ENCODE measurements around the gene CDK9.
A peak's percentile ranks its signal among the peaks of the same experiment; 100 is the strongest.
"Not testable (repeated sequence)": the region's sequence is repeated elsewhere in the genome, so short reads cannot be mapped to it uniquely, and the experiment has no call there.

Gene CDK9
- 90.2 to 109 reads per million in 2 donors for total RNA-seq

DNA sequence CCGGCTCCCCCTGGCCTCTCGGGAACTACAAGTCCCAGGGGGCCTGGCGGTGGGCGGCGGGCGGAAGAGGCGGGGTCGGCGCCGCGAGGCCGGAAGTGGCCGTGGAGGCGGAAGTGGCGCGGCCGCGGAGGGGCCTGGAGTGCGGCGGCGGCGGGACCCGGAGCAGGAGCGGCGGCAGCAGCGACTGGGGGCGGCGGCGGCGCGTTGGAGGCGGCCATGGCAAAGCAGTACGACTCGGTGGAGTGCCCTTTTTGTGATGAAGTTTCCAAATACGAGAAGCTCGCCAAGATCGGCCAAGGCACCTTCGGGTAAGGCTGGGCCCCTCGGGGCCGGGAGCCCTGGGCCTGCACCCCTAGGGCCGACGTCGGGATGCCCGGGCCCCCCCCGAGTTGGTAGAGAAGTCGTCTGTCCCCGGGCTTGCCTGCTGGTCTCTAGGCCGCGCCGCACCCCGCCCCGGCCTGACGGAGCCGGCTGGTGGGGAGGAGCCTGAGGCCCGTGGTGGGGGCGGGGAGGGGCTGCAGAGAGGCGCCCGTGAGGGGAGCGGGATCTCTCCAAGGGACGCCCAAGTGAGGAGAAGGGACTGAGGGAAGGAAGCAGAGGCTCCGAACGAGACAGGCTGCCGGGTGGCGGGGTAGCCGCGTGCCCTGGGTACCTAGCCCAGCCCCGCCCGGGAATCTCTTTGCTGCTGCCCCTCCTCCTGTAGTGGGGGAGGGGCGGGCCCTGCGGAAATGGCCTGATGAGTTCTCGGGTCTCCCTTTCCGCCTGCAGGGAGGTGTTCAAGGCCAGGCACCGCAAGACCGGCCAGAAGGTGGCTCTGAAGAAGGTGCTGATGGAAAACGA, at the start of gene CDK9:
Gene CDK9 (plus strand): TSS at position 102 of the 840 bp plus-strand sequence. CDS start 115 bp downstream, at position 217.
- peak; percentile 87 to 96 (median 89) for DNase-seq

DNA sequence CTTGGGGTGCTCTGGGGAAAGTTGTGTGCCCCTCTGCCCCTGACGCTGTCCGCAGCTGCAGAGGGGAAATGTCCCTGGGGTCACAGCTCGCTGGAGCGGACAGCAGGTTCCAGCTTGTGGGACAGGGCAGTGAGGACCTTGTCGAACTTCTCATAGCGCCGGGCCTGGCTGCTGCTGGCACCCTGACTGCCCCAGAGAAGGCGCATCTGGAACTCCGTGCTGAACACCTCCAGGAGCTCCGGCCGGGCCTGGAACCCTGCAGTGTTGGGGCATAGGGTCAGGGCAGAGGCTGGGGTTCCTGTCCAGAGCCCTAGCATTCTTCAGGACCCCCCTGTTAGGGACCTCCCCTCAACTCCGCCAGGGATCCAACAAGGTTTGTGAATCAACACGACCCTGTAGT, 47.2 kb upstream of the CDK9 start:
- DNase-seq: no peak

DNA sequence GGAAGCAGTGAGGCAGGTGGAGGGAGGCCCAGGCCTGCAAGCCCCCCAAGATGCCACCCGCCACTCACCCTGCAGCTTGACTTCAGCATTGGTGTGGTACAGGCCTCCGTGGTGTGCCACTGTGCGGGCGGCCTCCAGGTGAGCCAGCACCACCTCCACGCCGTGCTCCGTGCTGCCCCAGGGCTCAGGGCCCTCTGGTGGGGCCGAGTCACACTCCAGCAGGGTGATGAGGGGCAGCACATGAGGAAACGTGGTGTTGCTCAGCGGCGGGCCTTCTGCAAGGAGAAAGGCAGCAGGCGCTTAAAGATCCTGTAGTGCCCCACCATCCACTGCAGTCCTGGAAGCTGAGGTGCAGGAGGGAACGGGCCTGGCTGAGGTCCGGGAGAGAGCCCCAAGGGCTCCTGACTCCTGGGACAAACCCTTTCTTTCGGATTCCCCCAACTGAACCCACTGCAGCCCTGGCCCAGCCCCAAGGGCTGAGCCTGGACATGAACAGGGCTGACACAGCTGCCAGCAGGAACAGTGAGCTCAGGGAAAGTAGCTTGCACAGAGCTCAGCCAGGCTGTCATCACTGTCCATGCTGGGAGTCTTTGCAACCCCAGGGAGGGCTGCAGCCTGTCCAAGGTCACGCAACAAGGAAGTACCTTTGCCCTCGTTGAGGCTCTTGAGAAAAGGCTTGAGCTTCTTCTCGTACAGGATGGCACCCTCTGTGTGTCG, 46.1 kb upstream of the CDK9 start:
- DNase-seq: no peak

DNA sequence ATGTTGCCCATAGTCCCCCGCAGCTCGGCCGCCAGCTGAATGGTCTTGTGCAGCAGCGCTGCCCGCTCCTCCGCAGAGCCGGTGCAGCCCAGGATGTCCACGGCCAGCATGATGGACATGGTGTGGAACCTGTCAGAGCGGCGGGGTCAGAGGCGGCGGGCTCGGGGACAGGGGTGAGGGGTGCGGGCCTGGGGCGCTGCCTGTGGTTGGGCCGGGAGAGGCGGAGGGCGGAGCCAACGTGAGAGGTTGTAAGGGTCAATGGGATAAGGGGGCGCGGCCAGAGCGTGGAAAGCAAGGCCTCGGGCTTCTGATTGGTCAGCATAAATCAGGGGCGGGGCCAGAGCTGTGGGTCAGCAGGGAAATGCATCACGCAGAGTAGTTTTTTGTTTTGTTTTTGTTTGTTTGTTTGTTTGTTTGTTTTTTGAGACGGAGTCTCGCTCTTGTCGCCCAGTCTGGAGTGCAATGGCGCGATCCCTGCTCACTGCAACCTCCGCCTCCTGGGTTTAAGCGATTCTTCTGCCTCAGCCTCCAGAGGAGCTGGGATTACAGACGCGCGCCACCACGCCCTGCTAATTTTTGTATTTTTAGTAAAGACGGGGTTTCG, 43.9 kb upstream of the CDK9 start:
- DNase-seq: no peak

DNA sequence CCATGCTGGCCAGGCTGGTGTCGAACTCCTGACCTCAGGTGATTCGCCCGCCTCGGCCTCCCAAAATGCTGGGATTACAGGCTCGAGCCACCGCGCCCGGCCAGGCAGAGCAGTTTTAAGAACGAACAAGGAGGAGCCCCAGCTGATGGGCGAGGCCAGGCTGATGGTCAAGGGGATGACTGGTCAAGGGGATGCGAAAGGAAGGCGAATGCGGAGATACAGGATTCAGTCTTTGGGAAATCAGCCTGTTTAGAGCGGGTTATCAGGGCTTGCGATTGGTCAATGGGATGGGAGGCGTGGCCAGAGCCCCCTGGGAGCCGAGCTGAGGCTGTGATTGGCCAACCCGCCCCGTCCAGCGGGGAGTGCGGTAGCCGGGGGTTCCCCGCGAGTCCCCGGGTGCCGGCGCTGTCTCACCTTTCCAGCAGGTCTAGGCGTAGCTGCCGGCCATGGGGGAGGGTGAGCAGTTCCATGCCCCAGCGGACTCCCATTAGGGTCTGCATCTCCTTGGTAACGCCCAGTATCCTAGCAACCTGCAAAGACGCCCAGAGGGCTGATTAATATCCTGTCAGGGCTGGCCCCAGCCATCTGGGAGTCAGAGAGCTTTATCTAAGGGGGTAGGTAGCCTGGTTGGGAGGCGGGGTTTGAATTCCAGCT, 43.3 kb upstream of the CDK9 start:
- no peak for DNase-seq

DNA sequence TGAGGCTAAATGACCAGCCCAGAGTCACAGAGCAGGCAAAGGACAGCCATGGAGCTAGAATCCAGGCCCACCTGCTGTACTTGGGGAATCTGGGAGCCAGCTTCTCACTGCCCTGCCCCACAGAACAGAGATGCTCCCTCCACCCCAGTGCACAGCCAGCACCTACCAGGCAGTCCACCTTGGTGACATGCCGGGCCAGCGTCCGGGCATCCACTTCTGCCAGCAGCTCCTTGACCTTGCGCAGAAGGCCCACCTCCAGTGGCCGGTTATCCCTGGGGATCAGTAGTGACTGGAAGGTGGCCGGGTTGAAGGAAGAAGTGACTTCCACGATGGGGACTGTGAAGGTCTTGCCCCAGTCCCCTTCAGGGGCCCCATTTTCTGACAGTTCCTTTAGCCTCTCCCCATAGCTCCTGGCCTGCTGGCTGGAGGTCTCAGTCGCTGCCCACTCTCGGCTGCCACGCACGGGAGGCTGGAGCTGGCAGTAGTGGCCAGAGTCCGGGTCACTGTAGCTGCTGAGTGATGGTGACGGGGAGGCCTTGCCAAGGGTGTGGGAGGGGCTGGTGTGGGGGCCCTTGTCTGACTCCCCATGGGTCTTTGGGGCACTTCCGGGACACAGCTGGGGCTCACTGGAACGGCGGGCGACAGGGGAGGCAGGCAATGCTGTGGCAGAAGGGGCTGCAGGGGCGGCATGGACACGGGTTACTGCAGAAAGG, 41.3 kb upstream of the CDK9 start:
- DNase-seq: no peak

DNA sequence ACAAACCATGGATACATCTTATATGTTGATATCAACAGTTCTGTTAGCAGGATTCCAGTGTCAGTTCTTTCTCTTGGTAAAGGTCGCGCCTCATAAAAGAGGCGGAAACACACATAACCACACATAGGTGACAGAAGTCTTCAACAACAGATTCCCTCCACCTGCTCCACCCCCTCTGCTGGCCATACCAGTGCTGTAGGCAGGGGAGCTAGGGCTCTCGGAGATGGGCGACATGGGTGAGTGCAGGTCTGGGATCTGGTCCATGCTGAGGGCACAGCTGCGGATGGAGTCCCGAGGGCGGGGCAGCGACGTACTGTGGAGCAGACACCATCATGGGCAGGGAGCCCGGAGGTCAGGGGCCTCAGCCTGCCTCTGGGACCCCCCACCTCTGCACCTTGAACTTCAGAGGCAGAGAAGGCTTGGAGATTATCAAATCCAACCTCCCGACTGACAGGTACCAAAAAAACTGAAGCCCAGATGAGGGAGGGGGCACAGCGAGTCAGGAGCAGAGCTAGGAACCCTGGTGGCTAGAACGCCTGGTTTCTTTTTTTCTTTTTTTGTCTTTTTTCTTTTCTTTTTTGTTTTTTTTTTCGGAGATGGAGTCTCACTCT, 38.8 kb upstream of the CDK9 start:
- peak in 1 of 5 experiments; percentile 52 for DNase-seq

DNA sequence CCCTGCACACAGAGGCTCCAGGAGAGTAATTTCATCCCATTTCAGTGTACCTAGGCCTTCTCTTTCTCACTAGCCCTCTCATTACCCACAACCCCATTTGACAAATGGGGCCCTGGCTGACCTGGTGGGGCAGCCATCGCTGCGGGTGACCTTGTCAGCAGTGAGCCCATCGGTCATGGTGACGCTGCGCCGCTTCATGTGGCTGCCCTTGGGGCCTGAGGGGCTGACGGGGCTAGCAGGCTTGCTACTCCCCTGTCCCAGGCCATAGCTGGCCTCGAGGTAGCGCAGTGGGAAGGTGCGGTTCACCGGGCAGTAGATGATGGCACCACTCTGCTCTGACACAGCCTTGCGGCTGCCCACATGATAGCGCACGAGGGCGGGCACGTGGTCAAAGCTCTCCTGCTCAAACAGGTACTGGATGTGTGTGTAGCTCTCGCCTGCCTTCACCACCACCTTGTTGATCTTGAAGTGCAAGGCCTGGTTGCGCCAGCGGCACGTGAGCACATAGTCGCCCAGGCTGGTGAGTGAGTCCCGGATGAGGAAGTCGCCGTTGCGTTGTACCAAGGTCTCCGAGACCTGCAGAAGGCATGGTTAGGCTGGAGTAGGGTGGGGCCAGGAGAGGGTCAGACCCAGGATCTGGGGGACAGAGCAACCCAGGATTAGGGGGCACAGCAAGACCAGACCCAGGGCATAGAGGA, 36.6 kb upstream of the CDK9 start:
- no peak for DNase-seq

DNA sequence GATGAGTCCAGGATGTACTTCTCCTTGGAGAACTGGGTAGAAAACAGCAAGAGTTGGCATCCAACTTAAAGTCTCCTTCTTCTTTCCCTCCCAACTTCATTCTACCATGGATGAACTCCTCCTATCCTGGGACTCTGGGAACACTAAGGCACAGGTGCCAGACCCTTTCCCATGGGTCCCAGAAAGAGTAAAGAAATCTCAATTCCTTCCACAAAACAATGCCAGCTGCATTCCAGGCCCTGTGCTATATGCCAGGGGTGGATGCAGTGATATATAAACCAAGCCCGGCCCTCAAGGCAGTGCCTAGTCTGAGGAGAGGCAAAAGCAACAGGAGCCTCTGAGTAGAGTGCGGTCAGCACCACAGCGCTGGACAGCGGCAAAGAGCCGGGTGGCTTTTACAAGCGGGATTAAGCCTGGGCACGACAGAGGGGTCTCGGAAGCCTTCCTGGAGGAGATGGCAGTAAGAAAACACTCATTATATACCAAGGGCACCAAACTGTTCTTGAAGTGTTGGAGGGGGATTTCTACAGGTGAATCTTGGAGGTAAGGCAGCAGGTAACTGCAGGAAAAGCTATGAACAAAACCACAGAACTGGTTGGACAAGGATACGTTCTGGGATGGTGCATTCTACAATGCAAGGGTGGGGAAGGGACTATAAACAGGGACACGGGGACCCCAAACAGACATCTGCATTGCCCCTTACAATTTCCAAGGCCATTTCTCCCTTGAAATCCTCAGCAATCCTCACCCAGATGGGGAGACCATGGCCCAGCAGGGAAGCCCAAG, 34.4 kb upstream of the CDK9 start:
- DNase-seq: no peak

DNA sequence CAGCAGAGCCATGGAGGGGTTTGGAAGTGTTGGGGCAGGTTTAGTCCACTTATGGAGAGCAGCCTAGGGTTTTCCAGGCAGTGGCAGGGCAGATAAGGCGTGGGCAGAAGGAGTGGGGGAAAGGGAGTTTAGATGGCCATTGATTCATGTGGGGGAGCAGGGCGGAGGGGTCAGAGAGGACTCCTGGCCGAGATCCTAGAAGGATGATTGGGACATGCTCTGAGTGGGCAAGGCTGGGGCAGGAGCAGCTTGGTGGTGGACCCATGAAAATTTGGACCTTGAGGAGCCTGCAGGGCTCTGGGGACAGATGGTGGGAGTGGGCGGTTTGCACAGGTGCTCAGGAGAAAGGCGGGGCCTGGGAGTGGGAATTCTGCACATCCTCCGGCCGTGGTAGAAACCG, 32.7 kb upstream of the CDK9 start:
- no peak for DNase-seq

DNA sequence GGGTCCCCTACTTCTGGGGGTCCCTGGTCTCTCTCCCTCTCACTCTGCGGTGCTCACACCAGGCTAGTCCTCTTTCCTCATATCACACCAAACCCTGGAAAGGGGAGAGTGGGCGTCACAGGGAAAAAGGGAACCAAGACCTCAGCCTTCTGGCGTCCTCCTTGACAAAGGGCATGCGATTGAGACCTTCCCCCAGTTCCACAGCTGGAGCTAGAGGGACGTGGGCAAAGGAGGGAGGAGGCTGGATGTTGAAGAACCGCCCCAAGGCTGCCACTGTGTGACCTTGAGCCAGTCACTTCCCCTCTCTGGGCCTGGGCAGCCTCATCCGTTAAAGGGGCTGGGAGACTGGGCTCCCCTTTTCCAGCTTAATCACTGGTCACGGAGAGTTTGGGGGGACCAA, 32.2 kb upstream of the CDK9 start:
- DNase-seq: no peak

DNA sequence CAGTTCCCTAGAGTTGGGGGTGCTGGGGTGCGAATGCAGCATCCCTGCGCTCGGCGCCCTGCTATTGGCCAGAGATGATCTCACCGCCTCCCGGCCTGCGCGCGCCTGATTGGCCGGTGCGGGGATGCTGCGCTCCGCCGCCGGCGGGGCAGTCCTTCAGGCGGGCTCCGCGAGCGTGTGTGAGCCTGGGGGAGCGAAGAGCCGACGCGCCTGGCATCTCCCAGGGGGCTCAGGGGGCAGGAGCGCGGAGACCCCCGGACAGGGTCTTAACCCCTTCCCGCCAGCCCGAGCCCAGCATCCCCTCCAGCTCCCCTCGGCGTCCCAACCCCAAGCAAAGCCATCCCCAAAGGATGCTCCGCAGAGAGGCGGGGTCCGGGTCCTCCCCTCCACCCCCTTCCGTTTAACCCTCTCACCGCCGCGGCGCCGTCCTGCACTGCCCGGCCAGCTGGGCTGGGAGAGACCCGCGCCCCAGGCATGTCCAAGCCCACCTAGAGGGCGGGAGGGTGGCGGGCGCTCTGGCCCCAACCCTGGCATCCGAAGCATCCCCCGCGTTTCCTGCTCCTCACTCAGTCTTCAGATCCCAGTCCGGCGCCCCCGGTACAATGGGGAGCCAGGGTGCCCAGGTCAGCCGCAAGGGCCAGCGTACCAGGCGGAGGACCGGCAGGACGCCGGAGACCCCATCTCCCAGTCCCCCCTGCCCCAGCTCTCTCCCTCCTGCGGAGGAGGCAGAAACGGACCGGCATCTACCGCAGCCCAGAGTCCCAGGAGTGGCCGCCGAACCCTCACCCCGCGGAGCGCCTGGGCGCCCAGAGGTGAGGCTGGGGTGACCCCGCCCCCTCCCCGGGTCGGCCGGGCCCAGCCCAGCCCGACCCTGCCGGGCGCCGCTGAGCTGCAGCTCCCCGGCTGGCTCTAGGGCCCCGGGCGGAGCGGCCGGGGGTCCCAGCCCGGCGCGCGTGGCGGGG, 31.5 kb upstream of the CDK9 start:
- DNase-seq: no peak

DNA sequence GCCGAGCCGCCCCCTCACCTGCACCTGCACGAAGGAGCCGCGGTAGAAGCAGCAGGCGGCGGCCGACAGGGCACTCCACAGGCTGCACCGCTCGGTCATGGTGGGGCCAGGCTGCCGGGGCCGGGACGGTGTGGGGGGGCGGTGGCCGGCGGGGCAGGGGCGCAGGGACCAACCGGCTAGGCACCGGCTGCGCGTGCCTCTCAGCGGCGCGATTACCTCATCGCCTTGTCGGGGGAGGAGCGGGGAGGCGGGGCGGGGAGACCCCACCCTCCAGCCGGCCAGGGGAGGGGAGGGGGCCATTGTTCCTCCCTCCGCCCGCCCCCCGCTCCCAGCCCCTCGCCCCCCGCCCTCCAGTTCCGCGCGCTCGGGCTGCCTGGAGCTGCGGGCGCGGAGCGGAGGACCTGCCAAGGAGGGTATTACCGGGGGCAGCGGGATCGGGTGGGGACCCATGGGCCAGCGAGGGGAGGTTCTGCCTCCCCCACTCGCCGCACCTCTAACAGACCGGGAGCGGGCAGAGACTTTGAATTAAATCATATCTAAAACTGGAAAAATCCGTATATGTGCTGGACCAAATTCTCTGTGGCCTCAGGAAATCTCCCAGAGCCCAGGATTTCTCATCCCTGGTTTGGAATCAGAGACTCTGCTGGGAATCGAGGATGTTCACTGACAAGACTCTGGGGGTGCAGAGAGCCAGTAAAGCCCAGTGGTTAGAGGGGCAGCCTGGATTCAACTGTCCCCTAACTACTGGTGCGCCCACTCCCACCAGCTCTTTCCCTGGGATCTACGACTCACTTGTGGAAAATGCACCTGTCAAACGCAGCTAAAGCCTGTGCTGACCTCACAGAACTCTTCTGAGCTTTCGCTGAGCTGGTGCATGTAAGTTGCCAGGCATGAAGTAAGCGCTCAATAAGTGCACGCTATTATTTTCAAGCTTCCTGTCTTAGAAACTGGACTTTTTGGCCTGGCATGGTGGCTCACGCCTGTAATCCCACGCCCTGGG, 30.5 kb upstream of the CDK9 start:
- no peak for DNase-seq

DNA sequence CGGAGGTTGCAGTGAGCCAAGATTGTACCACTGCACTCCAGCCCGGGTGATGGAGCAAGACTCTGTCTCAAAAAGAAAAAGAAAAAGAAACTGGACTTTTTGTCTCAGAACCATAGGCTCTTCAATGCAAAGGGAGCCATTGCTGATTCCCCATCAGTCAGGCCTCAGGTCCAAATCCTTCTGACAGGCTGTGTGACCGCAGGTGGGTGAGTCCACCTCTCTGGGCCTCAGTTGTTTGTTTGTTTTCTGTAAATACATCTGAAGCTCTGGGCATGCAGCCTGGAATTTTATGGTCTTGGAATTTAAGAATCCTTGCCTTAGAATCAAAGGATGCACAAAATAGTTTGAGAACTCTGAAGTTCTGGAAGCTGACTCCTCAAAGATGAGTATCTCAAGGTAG, 29.6 kb upstream of the CDK9 start:
- DNase-seq: no peak

DNA sequence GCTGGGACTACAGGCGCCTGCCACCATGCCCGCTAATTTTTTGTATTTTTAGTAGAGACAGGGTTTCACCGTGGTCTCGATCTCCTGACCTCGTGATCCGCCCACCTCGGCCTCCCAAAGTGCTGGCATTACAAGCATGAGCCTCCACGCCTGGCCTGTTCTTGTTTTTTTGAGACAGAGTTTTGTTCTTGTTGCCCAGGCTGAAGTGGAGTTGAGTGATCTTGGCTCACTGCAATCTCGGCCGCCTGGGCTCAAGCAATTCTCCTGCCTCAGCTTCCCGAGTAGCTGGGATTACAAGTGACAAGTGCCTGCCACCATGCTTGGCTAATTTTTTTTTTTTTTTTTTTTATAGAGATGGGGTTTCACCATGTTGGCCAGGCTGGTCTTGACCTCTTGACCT, 29.1 kb upstream of the CDK9 start:
- not testable (repeated sequence) for DNase-seq

DNA sequence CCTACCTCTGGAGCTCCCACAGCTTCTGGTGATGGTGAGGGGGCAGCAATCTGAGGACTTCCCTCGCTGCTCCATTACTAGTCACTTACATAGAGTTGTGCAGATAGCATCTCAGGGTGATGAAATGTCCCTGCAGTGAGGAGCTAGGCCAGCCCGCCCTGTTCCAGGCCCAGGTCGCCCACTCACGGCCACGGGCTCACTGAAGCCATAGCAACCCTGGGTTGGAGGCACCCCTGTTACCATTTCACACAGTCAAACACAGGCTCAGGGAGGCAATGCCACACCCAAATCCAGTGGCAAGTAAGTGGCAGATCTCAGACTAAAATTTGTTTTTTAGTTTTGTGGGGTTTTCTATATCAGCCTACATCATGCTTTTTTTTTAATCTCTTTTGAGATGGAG, 27.0 kb upstream of the CDK9 start:
- DNase-seq: no peak

DNA sequence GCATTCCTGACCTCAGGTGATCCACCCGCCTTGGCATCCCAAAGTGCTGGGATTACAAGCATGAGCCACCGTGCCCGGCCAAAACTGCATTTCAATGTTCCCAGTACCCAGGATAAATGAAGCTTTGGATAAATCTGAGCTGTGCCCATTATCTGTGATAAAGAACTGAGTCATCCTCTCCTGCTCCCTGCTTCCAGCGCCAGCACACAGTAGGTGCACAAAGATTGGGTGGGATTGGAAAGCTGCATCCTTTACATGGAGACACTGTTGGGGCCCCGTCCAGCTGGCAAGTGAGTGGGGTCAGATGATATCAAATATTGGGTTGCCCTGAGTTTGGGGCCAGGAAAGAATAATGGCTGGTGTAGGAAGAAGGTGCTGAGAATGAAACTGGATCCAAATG, 24.8 kb upstream of the CDK9 start:
- no peak for DNase-seq

DNA sequence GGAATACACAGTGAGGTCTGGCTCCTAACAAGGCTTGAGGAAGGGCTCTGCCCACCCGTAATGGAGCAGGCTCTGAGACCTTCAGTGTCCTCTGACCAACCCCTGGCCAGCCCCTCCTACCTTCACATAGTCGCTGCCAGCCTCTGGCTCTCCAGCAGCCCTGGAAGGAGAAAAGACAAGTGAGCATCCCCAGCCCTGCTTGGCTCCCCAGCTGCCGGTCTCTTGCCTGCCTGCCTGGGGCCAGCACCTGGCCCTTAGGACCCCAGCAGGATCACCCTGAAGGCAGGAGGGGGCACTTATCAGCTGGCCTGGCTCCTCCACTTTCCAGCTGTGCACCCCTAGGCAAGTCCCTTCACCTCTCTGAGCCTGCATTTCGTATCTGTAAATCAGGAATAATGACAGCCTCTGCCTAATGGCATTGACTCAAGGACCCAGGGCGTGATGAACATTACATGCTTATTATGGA, 24.3 kb upstream of the CDK9 start:
- DNase-seq: no peak
